ENCODE results near the gene FOXC1.

The FOXC1 gene

GRCh38 chr6:1609041-1609647 lies 571 bp upstream of the FOXC1 start:
- TF ChIP-seq CTCF (IDR thresholded peaks at IDR 0.05; ENCODE audit: extremely low read depth, insufficient read depth, missing control alignments): no peak
- DNase-seq (ENCODE audit: low spot score): no peak

GRCh38 chr6:1610497-1611321 lies 994 bp downstream of the FOXC1 start:
- in situ Hi-C loops (cut with MboI; ENCODE audit: low pct_unique_long_range_greater_than_20kb, low sequenced_read_pairs, unreplicated experiment): loop anchor here (25.0 kb wide), 1 partner anchor 502 kb away; no protein-coding TSS in a partner anchor
- DNase-seq (ENCODE audit: low spot score): peak; percentile 64
- no peak for TF ChIP-seq CTCF (IDR thresholded peaks at IDR 0.05; ENCODE audit: extremely low read depth, insufficient read depth, missing control alignments)

More at GRCh38 chr6:1609041-1609647, 571 bp upstream of the FOXC1 start:
- in situ Hi-C loops (cut with MboI; ENCODE audit: low pct_unique_long_range_greater_than_20kb, low sequenced_read_pairs, unreplicated experiment): loop anchor here (25.0 kb wide), 1 partner anchor 503 kb away; no protein-coding TSS in a partner anchor

- DNase-seq (ENCODE audit: low spot score): peak; percentile 73
- in situ Hi-C loops (cut with MboI; ENCODE audit: low pct_unique_long_range_greater_than_20kb, low sequenced_read_pairs, unreplicated experiment): loop anchor here (25.0 kb wide), 1 partner anchor 501 kb away; no protein-coding TSS in a partner anchor
- TF ChIP-seq CTCF (IDR thresholded peaks at IDR 0.05; ENCODE audit: extremely low read depth, insufficient read depth, missing control alignments): peak; percentile 45
These were observed 1.5 kb downstream of the FOXC1 start for GRCh38 chr6:1611322-1611571.

- no peak for TF ChIP-seq CTCF (IDR thresholded peaks at IDR 0.05; ENCODE audit: extremely low read depth, insufficient read depth, missing control alignments)
- peak; percentile 54 for DNase-seq (ENCODE audit: low spot score)
- in situ Hi-C loops (cut with MboI; ENCODE audit: low pct_unique_long_range_greater_than_20kb, low sequenced_read_pairs, unreplicated experiment): loop anchor here (25.0 kb wide), 1 partner anchor 501 kb away; no protein-coding TSS in a partner anchor
These were observed 2.0 kb downstream of the FOXC1 start for GRCh38 chr6:1611572-1612298.

GRCh38 chr6:1612299-1612973 lies 2.7 kb downstream of the FOXC1 start:
- no peak for TF ChIP-seq CTCF (IDR thresholded peaks at IDR 0.05; ENCODE audit: extremely low read depth, insufficient read depth, missing control alignments)
- no peak for DNase-seq (ENCODE audit: low spot score)
- in situ Hi-C loops (cut with MboI; ENCODE audit: low pct_unique_long_range_greater_than_20kb, low sequenced_read_pairs, unreplicated experiment): loop anchor here (25.0 kb wide), 1 partner anchor 500 kb away; no protein-coding TSS in a partner anchor

- in situ Hi-C loops (cut with MboI; ENCODE audit: low pct_unique_long_range_greater_than_20kb, low sequenced_read_pairs, unreplicated experiment): loop anchor here (25.0 kb wide), 1 partner anchor 499 kb away; no protein-coding TSS in a partner anchor
- DNase-seq (ENCODE audit: low spot score): no peak
These were observed 3.2 kb downstream of the FOXC1 start for GRCh38 chr6:1612974-1613306.

More at GRCh38 chr6:1612974-1613306, 3.2 kb downstream of the FOXC1 start:
- TF ChIP-seq CTCF (IDR thresholded peaks at IDR 0.05; ENCODE audit: extremely low read depth, insufficient read depth, missing control alignments): no peak
